Measurements from ENCODE around the gene ZNF136. TPM values are rescaled to one million over a fixed set of nuclear protein-coding genes. Genes with fewer than 3 reads are reported as not detected.

Gene ZNF136
- total and polyA plus RNA-seq, 2 of the 13 experiments (the other 11 are each of a cell fraction or from before 2014, with no cell fraction given), result 2.5 to 10.2 TPM

GRCh38 chr19:12139885-12140544 is 22.9 kb upstream of the ZNF136 start, which contains the start of gene ZNF20 (continued):
- TF ChIP-seq ZBTB25 (CRISPR knock-in tag; IDR thresholded peaks at IDR 0.05) (no peak; the same call in 1 of the 2 replicates), ERF (CRISPR knock-in tag; IDR thresholded peaks at IDR 0.05) (no peak), PRDM15 (CRISPR knock-in tag; IDR thresholded peaks at IDR 0.05) (0 out of 2 replicates have a peak, but pooled peaks have one; percentile 17), ZNF570 (CRISPR knock-in tag; IDR thresholded peaks at IDR 0.05; ENCODE audit: borderline replicate concordance) (no peak), STAG1 (CRISPR knock-in tag; IDR thresholded peaks at IDR 0.05) (no peak), ZFP91 (CRISPR knock-in tag; IDR thresholded peaks at IDR 0.05; ENCODE audit: borderline replicate concordance) (peak; percentile 54; the same call in 1 of the 2 replicates), EP300 (IDR thresholded peaks at IDR 0.05; ENCODE audit: low read depth in 2 of 2, low read length in 2 of 2) (no peak), EP300 (CRISPR knock-in tag; IDR thresholded peaks at IDR 0.05; ENCODE audit: borderline replicate concordance) (no peak), ZNF883 (CRISPR knock-in tag; IDR thresholded peaks at IDR 0.05; ENCODE audit: not compliant biosample characterization) (peak; percentile 45), ZNF720 (CRISPR knock-in tag; IDR thresholded peaks at IDR 0.05) (no peak), FOXP4 (CRISPR knock-in tag; IDR thresholded peaks at IDR 0.05) (no peak), ZNF296 (CRISPR knock-in tag; conservative IDR thresholded peaks at IDR 0.05) (no peak), YY1 (IDR thresholded peaks at IDR 0.05; ENCODE audit: insufficient read depth, insufficient replicate concordance, low read depth, low read length) (peak; percentile 32), PHF20 (CRISPR knock-in tag; IDR thresholded peaks at IDR 0.05) (peak; percentile 68; the same call in 1 of the 2 replicates), CCAR2 (optimal IDR thresholded peaks at IDR 0.05; ENCODE audit: low read depth, low read length) (no peak), ZSCAN21 (CRISPR knock-in tag; IDR thresholded peaks at IDR 0.05; ENCODE audit: borderline replicate concordance) (no peak), ZNF749 (CRISPR knock-in tag; IDR thresholded peaks at IDR 0.05; ENCODE audit: borderline replicate concordance) (no peak), ZNF224 (CRISPR knock-in tag; IDR thresholded peaks at IDR 0.05) (0 out of 2 replicates have a peak, but pooled peaks have one; percentile 43), PLRG1 (conservative IDR thresholded peaks at IDR 0.05) (no peak)

Measured in HepG2 (cell line).